H1 (cell line): Measurements from ENCODE around the gene TMED10. TPM values are rescaled to one million over a fixed set of nuclear protein-coding genes. Genes with fewer than 3 reads are reported as not detected.

Experiments used
- CTCF ChIA-PET: fragments of 300-600 bp; sonication (Branson Sonifier 250); formaldehyde crosslinking; loops from one replicate; lab custom pipeline; 2021; ENCODE audit not compliant: partially characterized antibody; lab: Charles Lee
- POLR2A ChIA-PET: fragments of 300-600 bp; sonication (Branson Sonifier 250); formaldehyde crosslinking; loops from one replicate; lab custom pipeline; 2021; ENCODE audit warnings: inconsistent platforms; ENCODE audit not compliant: partially characterized antibody; lab: Charles Lee
- DNase-seq, 2 experiments: peaks; one replicate each; pipeline versions ENCODE4 v3.0.0 to v3.0.0-alpha.2; 2010 to 2022; ENCODE audit warnings: low spot score in 2 of 2, low read depth in 1 of 2, mixed read lengths in 1 of 2
- FAIRE-seq: peaks from 2 replicates; lab custom pipeline; 2011; peaks lifted over from hg19 to GRCh38; lab: Jason Lieb, UNC
- H2AFZ ChIP-seq: 2 replicates; pipeline ENCODE4 v1.8.1; 2012; ENCODE audit warnings: low read length, inconsistent platforms
- H2AK5ac ChIP-seq: 2 replicates; pipeline ENCODE4 v1.6.1; 2013; ENCODE audit warnings: low read depth, low read length
- H2BK120ac ChIP-seq: replicated peaks from 2 replicates; pipeline ENCODE3; 2013; ENCODE audit warnings: low read depth, low read length, inconsistent platforms
- H2BK12ac ChIP-seq: 2 replicates; pipeline ENCODE4 v1.6.1; 2013; ENCODE audit warnings: low read depth, low read length
- H2BK15ac ChIP-seq: 2 replicates; pipeline ENCODE4 v1.6.1; 2013; ENCODE audit warnings: low read length
- H2BK20ac ChIP-seq: 2 replicates; pipeline ENCODE4 v1.6.1; 2013; ENCODE audit warnings: low read length
- H2BK5ac ChIP-seq: 2 replicates; pipeline ENCODE4 v1.6.1; 2013; ENCODE audit warnings: low read depth, low read length
- H3K14ac ChIP-seq: 2 replicates; pipeline ENCODE4 v1.6.1; 2013; ENCODE audit warnings: inconsistent platforms; ENCODE audit not compliant: insufficient read length
- H3K18ac ChIP-seq: 2 replicates; pipeline ENCODE4 v1.6.1; 2013; ENCODE audit warnings: low read length; ENCODE audit errors: extremely low read depth
- H3K23ac ChIP-seq: 2 replicates; pipeline ENCODE4 v1.6.1; 2013; ENCODE audit warnings: inconsistent platforms; ENCODE audit not compliant: insufficient read length
- H3K23me2 ChIP-seq: 2 replicates; pipeline ENCODE4 v1.6.1; 2013; ENCODE audit warnings: low read depth, low read length
- H3K27ac ChIP-seq: 2 replicates; pipeline ENCODE4 v1.6.1; 2011; ENCODE audit warnings: low read depth, low read length, inconsistent platforms
- H3K27me3 ChIP-seq, 4 experiments: replicated peaks in 1 of 4; 1 replicate in 1 of 4; 2 replicates in 3 of 4; pipeline versions ENCODE4 v1.6.1 to v1.8.1; 2011 to 2013; ENCODE audit warnings: low read length in 3 of 4, mild to moderate bottlenecking in 3 of 4, inconsistent platforms in 2 of 4, mixed read lengths in 2 of 4, moderate library complexity in 1 of 4; ENCODE audit not compliant: control insufficient read depth in 3 of 4, insufficient read depth in 3 of 4; ENCODE audit errors: extremely low read depth in 1 of 4
- H3K36me3 ChIP-seq, 4 experiments: 2 replicates each; pipeline versions ENCODE4 v1.6.1 to v1.8.1; 2011 to 2013; ENCODE audit warnings: mild to moderate bottlenecking in 4 of 4, low read length in 3 of 4, moderate library complexity in 2 of 4, control low read depth in 1 of 4, inconsistent platforms in 1 of 4; ENCODE audit not compliant: insufficient read depth in 4 of 4, control insufficient read depth in 2 of 4
- H3K4ac ChIP-seq: replicated peaks from 2 replicates; pipeline ENCODE3; 2013; ENCODE audit warnings: low read length, low read depth, mixed read lengths, inconsistent platforms; ENCODE audit not compliant: insufficient read length
- H3K4me1 ChIP-seq, 4 experiments: replicated peaks in 1 of 4; 1 replicate in 1 of 4; 2 replicates in 3 of 4; pipeline versions ENCODE4 v1.6.1 to v1.8.1; 2011 to 2013; ENCODE audit warnings: low read length in 3 of 4, inconsistent platforms in 2 of 4, mixed read lengths in 1 of 4; ENCODE audit not compliant: insufficient read depth in 4 of 4, control insufficient read depth in 3 of 4
- H3K4me2 ChIP-seq, 2 experiments: 2 replicates each; pipeline versions ENCODE4 v1.6.1 to v1.8.1; 2011 to 2013; ENCODE audit warnings: low read depth in 2 of 2, low read length in 2 of 2, control low read depth in 1 of 2, inconsistent platforms in 1 of 2, mild to moderate bottlenecking in 1 of 2; ENCODE audit not compliant: insufficient read depth in 1 of 2
- H3K4me3 ChIP-seq, 4 experiments: fragments of 200-600, 300-600 bp in 1 of 4; sonication (generic), shearing (Covaris generic), sonication (Bioruptor Twin) in 1 of 4; 2 replicates each; pipeline versions ENCODE4 v1.5.1 to v1.8.1; 2011 to 2016; ENCODE audit warnings: low read length in 4 of 4, low read depth in 3 of 4, control low read depth in 2 of 4, inconsistent platforms in 2 of 4, mild to moderate bottlenecking in 2 of 4, mixed read lengths in 1 of 4, moderate library complexity in 1 of 4; ENCODE audit not compliant: insufficient read depth in 2 of 4; ENCODE audit errors: extremely low read depth in 1 of 4
- H3K56ac ChIP-seq: replicated peaks from 2 replicates; pipeline ENCODE3; 2013; ENCODE audit warnings: low read depth, mild to moderate bottlenecking, mixed read lengths, low read length, inconsistent platforms; ENCODE audit not compliant: insufficient read length
- H3K79me1 ChIP-seq: 2 replicates; pipeline ENCODE4 v1.6.1; 2013; ENCODE audit warnings: low read depth, low read length, control low read depth
- H3K79me2 ChIP-seq, 2 experiments: 2 replicates each; pipeline versions ENCODE4 v1.6.1 to v1.8.1; 2012 to 2013; ENCODE audit warnings: low read length in 2 of 2, mild to moderate bottlenecking in 2 of 2, inconsistent platforms in 1 of 2; ENCODE audit not compliant: insufficient read depth in 2 of 2, control insufficient read depth in 1 of 2
- H3K9ac ChIP-seq, 4 experiments: replicated peaks in 1 of 4; 1 replicate in 1 of 4; 2 replicates in 3 of 4; pipeline versions ENCODE4 v1.6.1 to v1.8.1; 2011 to 2013; ENCODE audit warnings: low read depth in 3 of 4, low read length in 3 of 4, control low read depth in 2 of 4, mild to moderate bottlenecking in 2 of 4, moderate library complexity in 2 of 4, inconsistent platforms in 1 of 4; ENCODE audit errors: extremely low read depth in 1 of 4
- H3K9me3 ChIP-seq, 2 experiments: 2 replicates each; pipeline versions ENCODE4 v1.6.1 to v1.8.1; 2012 to 2013; ENCODE audit warnings: mild to moderate bottlenecking in 2 of 2, moderate library complexity in 2 of 2, control low read depth in 1 of 2, inconsistent platforms in 1 of 2, low read depth in 1 of 2, low read length in 1 of 2, mixed read lengths in 1 of 2; ENCODE audit not compliant: insufficient read depth in 2 of 2
- H4K20me1 ChIP-seq, 2 experiments: replicated peaks in 1 of 2; 2 replicates each; pipeline versions ENCODE3 to v1.8.1; 2011 to 2013; ENCODE audit warnings: inconsistent platforms in 2 of 2, low read length in 2 of 2, mild to moderate bottlenecking in 1 of 2; ENCODE audit not compliant: insufficient read depth in 2 of 2, control insufficient read depth in 1 of 2
- H4K5ac ChIP-seq: 2 replicates; pipeline ENCODE4 v1.6.1; 2013; ENCODE audit warnings: low read length, low read depth, mixed read lengths, inconsistent platforms; ENCODE audit not compliant: insufficient read length
- H4K8ac ChIP-seq: 2 replicates; pipeline ENCODE4 v1.8.0; 2013; ENCODE audit warnings: mild to moderate bottlenecking, moderate library complexity, low read length, inconsistent platforms; ENCODE audit not compliant: insufficient read depth; ENCODE audit errors: extremely low read depth
- H4K91ac ChIP-seq: replicated peaks from 2 replicates; pipeline ENCODE3; 2013; ENCODE audit warnings: low read length, mixed read lengths, inconsistent platforms; ENCODE audit not compliant: insufficient read length
- BCL11A ChIP-seq, 2 experiments: IDR thresholded peaks; one replicate each; pipeline ENCODE4 v1.6.1; 2011; ENCODE audit warnings: low read depth in 2 of 2, low read length in 2 of 2, mild to moderate bottlenecking in 2 of 2
- CBX8 ChIP-seq: fragments of 300-800, 300-1000 bp; sonication (generic); IDR thresholded peaks from 2 replicates; pipeline ENCODE4 v1.7.1; 2016; ENCODE audit warnings: low read depth, low read length, borderline replicate concordance
- CEBPB ChIP-seq: IDR thresholded peaks from 2 replicates; pipeline ENCODE4 v1.6.1; 2012; ENCODE audit warnings: low read depth, low read length
- CTBP2 ChIP-seq: IDR thresholded peaks from 2 replicates; pipeline ENCODE4 v1.7.0; 2011; ENCODE audit warnings: borderline replicate concordance, mild to moderate bottlenecking, moderate library complexity, mixed read lengths, low read length; ENCODE audit not compliant: insufficient read depth, insufficient read length
- EZH2 ChIP-seq: fragments of 200-600 bp; sonication (generic); IDR thresholded peaks from 2 replicates; pipeline ENCODE4 v1.7.1; 2012; ENCODE audit warnings: low read depth, mild to moderate bottlenecking, moderate library complexity, low read length, inconsistent platforms; ENCODE audit not compliant: severe bottlenecking
- RAD21 ChIP-seq, 2 experiments: IDR thresholded peaks in 1 of 2; conservative IDR thresholded peaks in 1 of 2; 2 replicates each; pipeline ENCODE4 v1.6.1; 2011; ENCODE audit warnings: low read depth in 2 of 2, low read length in 2 of 2, improper control_type of control experiment in 1 of 2, inconsistent platforms in 1 of 2, mild to moderate bottlenecking in 1 of 2, moderate library complexity in 1 of 2
- SP4 ChIP-seq: IDR thresholded peaks from 2 replicates; pipeline ENCODE4 v1.6.1; 2012; ENCODE audit warnings: low read length, inconsistent platforms
- WGBS, 2 experiments: shearing (Covaris generic) in 1 of 2; methylation state at CpG; one replicate each; pipeline versions ENCODE4 v1.1.6 to v1.1.7; 2013 to 2015; ENCODE audit warnings: low lambda C conversion rate in 2 of 2, mixed read lengths in 2 of 2, inconsistent platforms in 1 of 2, low coverage in 1 of 2, missing lambda C conversion rate in 1 of 2; ENCODE audit not compliant: insufficient replicate concordance in 2 of 2, insufficient coverage in 1 of 2, insufficient read length in 1 of 2; ENCODE audit errors: extremely low coverage in 1 of 2, missing lambda C conversion rate in 1 of 2; 5-methylcytosine and 5-hydroxymethylcytosine counted together
- polyA plus RNA-seq, 7 experiments: library from polyadenylated mRNA; depleted of rRNA in 3 of 7; stranded (reverse) in 5 of 7; unstranded in 2 of 7; fragments of >200 nt in 5 of 7; fragments of 200-250 nt in 2 of 7; gene quantifications; 1 replicate in 5 of 7; 2 replicates in 1 of 7; 4 replicates in 1 of 7; pipeline versions ENCODE4 v1.2.1 to v1.2.3, GENCODE V29; 2011 to 2013; ENCODE audit warnings: missing spikeins in 2 of 7, mixed read lengths in 2 of 7
- total RNA-seq: library from RNA; stranded (reverse); fragmentation: NEBNext Ultra II Directional; extraction: Animal tissue kit (Norgen Biotek cat#: 25700); gene quantifications from 2 replicates; pipeline ENCODE4 v1.2.1, GENCODE V29; 2021

Gene TMED10
- total and polyA plus RNA-seq, 2 of the 8 experiments (the other 6 are each of a cell fraction or from before 2014, with no cell fraction given) = 218 to 250 TPM

GRCh38 chr14:75158843-75159614, 17.4 kb downstream of the TMED10 start:
- peaks cover 6% of the 10 kb centered on the region; the same call in 1 of the 2 replicates for H3K79me1 ChIP-seq
- H3K9ac ChIP-seq = no peak overlapping the region; a peak in 1 of 7 replicates
- H3K4me3 ChIP-seq = no peak overlapping the region
- no peak overlapping the region for H2BK12ac ChIP-seq
- H3K18ac ChIP-seq = no peak overlapping the region
- CTCF ChIA-PET = interaction anchor here (1.7 to 2.0 kb wide), 2 partner anchors 15 to 27 kb away, joined by 3 to 9 read pairs; no protein-coding TSS in a partner anchor
- no peak overlapping the region for H4K5ac ChIP-seq
- H3K27ac ChIP-seq = no peak overlapping the region
- no peak overlapping the region; the same call in 1 of the 2 replicates for H4K8ac ChIP-seq
- no peaks in the 10 kb centered on the region for H3K9me3 ChIP-seq
- no peaks in the 10 kb centered on the region for H3K23me2 ChIP-seq
- H3K79me2 ChIP-seq = peaks cover 7 to 75% of the 10 kb centered on the region in 2 experiments; a peak in 3 of 4 replicates
- no peak overlapping the region for H2BK5ac ChIP-seq
- POLR2A ChIA-PET = interaction anchor here (1.0 to 1.1 kb wide), 3 partner anchors 33 to 120 kb away, joined by 3 to 4 read pairs (median 3); partner anchors contain the start of genes FOS and NEK9
- H3K14ac ChIP-seq = no peak overlapping the region
- H3K27me3 ChIP-seq = no peaks in the 10 kb centered on the region
- H3K4ac ChIP-seq = no peak overlapping the region
- no peak overlapping the region for H3K4me2 ChIP-seq
- no peak overlapping the region for H2AFZ ChIP-seq
- H2BK20ac ChIP-seq = no peak overlapping the region
- H2BK120ac ChIP-seq = no peak overlapping the region
- H3K4me1 ChIP-seq = peaks cover 0 to 3% (median 0%) of the 10 kb centered on the region in 4 experiments; a peak in 1 of 7 replicates
- H4K91ac ChIP-seq = no peak overlapping the region
- FAIRE-seq = no peak
- no peaks in the 10 kb centered on the region; a peak in 1 of 8 replicates for H3K36me3 ChIP-seq
- H2AK5ac ChIP-seq = no peak overlapping the region
- 91% methylated on average over 6 of the region's 6 CpGs; no CpG with 5 or more reads in 1 of the 2 experiments for WGBS, 2 experiments
- H3K56ac ChIP-seq = no peak overlapping the region
- no peak overlapping the region for H3K23ac ChIP-seq
- TF ChIP-seq CEBPB (no peak), BCL11A (IDR thresholded peaks at IDR 0.05; ENCODE audit: low read depth in 2 of 2, low read length in 2 of 2) (no peak), SP4 (no peak), EZH2 (no peak), RAD21 (IDR thresholded peaks at IDR 0.05 in 1 of 2, conservative IDR thresholded peaks at IDR 0.05 in 1 of 2; ENCODE audit: low read depth in 2 of 2, low read length in 2 of 2) (no peak), CBX8 (no peak), CTBP2 (no peak)
- no peak overlapping the region for H2BK15ac ChIP-seq
- peaks cover 2 to 6% of the 10 kb centered on the region in 2 experiments for H4K20me1 ChIP-seq
- no peak for DNase-seq
